SH-SY5Y (cell line): Measurements from ENCODE around the gene MED9.

Source experiments
- GATA2 ChIP-seq: IDR thresholded peaks from 2 replicates; pipeline ENCODE4 v1.6.1; 2011; ENCODE audit warnings: mild to moderate bottlenecking, low read depth, low read length
- GATA3 ChIP-seq: IDR thresholded peaks from 2 replicates; pipeline ENCODE4 v1.6.1; 2011; ENCODE audit warnings: low read depth, mild to moderate bottlenecking, low read length, moderate library complexity

DNA sequence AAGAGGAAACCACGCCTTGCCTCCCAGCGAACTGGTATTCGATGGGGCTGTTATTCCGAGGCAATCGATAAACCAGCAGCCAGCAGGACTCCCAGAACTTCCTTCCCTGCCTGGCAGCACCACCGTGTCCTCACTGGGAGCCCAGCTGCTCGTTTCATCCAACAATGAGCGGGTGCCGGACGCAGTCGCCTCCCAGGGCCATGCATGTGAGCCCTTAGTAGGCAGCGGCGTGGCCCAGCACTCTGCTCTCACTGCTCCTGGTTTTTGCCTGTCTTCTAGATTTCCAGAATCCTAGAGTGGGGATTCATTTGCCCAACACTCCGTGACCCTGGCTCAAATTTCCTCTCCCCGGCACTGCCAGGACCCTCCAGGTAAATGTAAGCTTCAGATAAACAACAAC, 48.5 kb downstream of the MED9 start:
- TF ChIP-seq GATA3 (no peak), GATA2 (no peak)
